ENCODE results near the gene PLEKHG2. TPM values are rescaled to one million over a fixed set of nuclear protein-coding genes. Genes with fewer than 3 reads are reported as not detected.

The PLEKHG2 gene
- total and polyA plus RNA-seq, 3 donors from 2014 or later: 22.6 to 32.8 (median 29.2) TPM

GRCh38 chr19:39413911-39414608, 1.6 kb downstream of the PLEKHG2 start:
- H3K4me3 ChIP-seq: peak overlapping the region; percentile 69 to 89
- peak overlapping the region; percentile 92 to 94 for H3K27ac ChIP-seq
- intact Hi-C loops (cut with DNase I; ENCODE audit: low total_unique reads): no loop called here
- no peaks in the 10 kb centered on the region for H3K36me3 ChIP-seq (ENCODE audit: low read depth, missing control alignments)
- DNase-seq: no peak
- no peaks in the 10 kb centered on the region for H3K27me3 ChIP-seq
- TF ChIP-seq CTCF (IDR thresholded peaks at IDR 0.05): no peak
- TF ChIP-seq POLR2A (IDR thresholded peaks at IDR 0.05): no peak
- 29 to 41% methylated on average over 18 of the region's 18 CpGs for WGBS, 2 donors
- peaks cover 18% of the 10 kb centered on the region for H3K4me1 ChIP-seq
- no peaks in the 10 kb centered on the region for H3K9me3 ChIP-seq

GRCh38 chr19:39415111-39416046, 2.9 kb downstream of the PLEKHG2 start:
- Histone ChIP-seq H3K4me3 (peak overlapping the region in 1 of 2 donors; percentile 5), H3K27ac (no peak overlapping the region), H3K4me1 (peaks cover 14% of the 10 kb centered on the region), H3K9me3 (no peaks in the 10 kb centered on the region), H3K27me3 (no peaks in the 10 kb centered on the region), H3K36me3 (ENCODE audit: low read depth, missing control alignments) (no peaks in the 10 kb centered on the region)
- DNase-seq: no peak
- intact Hi-C loops (cut with DNase I; ENCODE audit: low total_unique reads): no loop called here
- 68 to 70% methylated on average over 24 to 35 of the region's 35 CpGs for WGBS, 2 donors
- TF ChIP-seq POLR2A (IDR thresholded peaks at IDR 0.05) (no peak), CTCF (IDR thresholded peaks at IDR 0.05) (no peak)

- H3K36me3 ChIP-seq (ENCODE audit: low read depth, missing control alignments): no peaks in the 10 kb centered on the region
- no peaks in the 10 kb centered on the region for H3K27me3 ChIP-seq
- WGBS, 2 donors: 84 to 90% methylated on average over 4 to 27 of the region's 27 CpGs
- no peaks in the 10 kb centered on the region for H3K9me3 ChIP-seq
- H3K4me3 ChIP-seq: no peak overlapping the region
- TF ChIP-seq CTCF (IDR thresholded peaks at IDR 0.05): no peak
- no peak for TF ChIP-seq POLR2A (IDR thresholded peaks at IDR 0.05)
- intact Hi-C loops (cut with DNase I; ENCODE audit: low total_unique reads): no loop called here
- peaks cover 4% of the 10 kb centered on the region for H3K4me1 ChIP-seq
- no peak for DNase-seq
- no peak overlapping the region for H3K27ac ChIP-seq
Measured at GRCh38 chr19:39416152-39417120, 4.0 kb downstream of the PLEKHG2 start.

GRCh38 chr19:39417463-39418181, 5.2 kb downstream of the PLEKHG2 start:
- H3K36me3 ChIP-seq (ENCODE audit: low read depth, missing control alignments): no peaks in the 10 kb centered on the region

More at GRCh38 chr19:39417463-39418181, 5.2 kb downstream of the PLEKHG2 start:
- Histone ChIP-seq H3K9me3 (no peaks in the 10 kb centered on the region), H3K27me3 (no peaks in the 10 kb centered on the region), H3K4me3 (no peak overlapping the region), H3K27ac (no peak overlapping the region), H3K4me1 (no peaks in the 10 kb centered on the region)
- no peak for DNase-seq
- 88 to 90% methylated on average over 17 to 30 of the region's 30 CpGs for WGBS, 2 donors
- TF ChIP-seq CTCF (IDR thresholded peaks at IDR 0.05): no peak
- no peak for TF ChIP-seq POLR2A (IDR thresholded peaks at IDR 0.05)
- intact Hi-C loops (cut with DNase I; ENCODE audit: low total_unique reads): no loop called here
